Nephron (organoid): Measurements from ENCODE around the gene APOA1.

ENCODE experiments used
- H3K27ac Mint-ChIP-seq, 3 experiments: 2 replicates each; pipeline ENCODE4 v1.8.0; 2020; ENCODE audit warnings: mixed read lengths in 3 of 3, mild to moderate bottlenecking in 2 of 3, moderate library complexity in 1 of 3
- H3K27me3 Mint-ChIP-seq: 2 replicates; pipeline ENCODE4 v1.8.0; 2021; ENCODE audit warnings: low read depth, mild to moderate bottlenecking, moderate library complexity, mixed read lengths
- H3K36me3 Mint-ChIP-seq: 2 replicates; pipeline ENCODE4 v1.8.0; 2020; ENCODE audit warnings: low read depth, mixed read lengths
- H3K4me1 Mint-ChIP-seq: 2 replicates; pipeline ENCODE4 v1.8.0; 2020; ENCODE audit warnings: mixed read lengths
- H3K4me3 Mint-ChIP-seq, 3 experiments: 2 replicates each; pipeline ENCODE4 v1.8.0; 2020; ENCODE audit warnings: mild to moderate bottlenecking in 3 of 3, mixed read lengths in 3 of 3, moderate library complexity in 2 of 3
- H3K9me3 Mint-ChIP-seq: 2 replicates; pipeline ENCODE4 v1.8.0; 2020; ENCODE audit warnings: mixed read lengths
- CTCF ChIP-seq, 3 experiments: fragments of 200-600 bp; sonication (generic); IDR thresholded peaks; one replicate each; pipeline ENCODE4 v1.5.0; 2021; ENCODE audit warnings: antibody characterized with exemption in 3 of 3; ENCODE audit not compliant: unreplicated experiment in 3 of 3

The APOA1 gene

DNA sequence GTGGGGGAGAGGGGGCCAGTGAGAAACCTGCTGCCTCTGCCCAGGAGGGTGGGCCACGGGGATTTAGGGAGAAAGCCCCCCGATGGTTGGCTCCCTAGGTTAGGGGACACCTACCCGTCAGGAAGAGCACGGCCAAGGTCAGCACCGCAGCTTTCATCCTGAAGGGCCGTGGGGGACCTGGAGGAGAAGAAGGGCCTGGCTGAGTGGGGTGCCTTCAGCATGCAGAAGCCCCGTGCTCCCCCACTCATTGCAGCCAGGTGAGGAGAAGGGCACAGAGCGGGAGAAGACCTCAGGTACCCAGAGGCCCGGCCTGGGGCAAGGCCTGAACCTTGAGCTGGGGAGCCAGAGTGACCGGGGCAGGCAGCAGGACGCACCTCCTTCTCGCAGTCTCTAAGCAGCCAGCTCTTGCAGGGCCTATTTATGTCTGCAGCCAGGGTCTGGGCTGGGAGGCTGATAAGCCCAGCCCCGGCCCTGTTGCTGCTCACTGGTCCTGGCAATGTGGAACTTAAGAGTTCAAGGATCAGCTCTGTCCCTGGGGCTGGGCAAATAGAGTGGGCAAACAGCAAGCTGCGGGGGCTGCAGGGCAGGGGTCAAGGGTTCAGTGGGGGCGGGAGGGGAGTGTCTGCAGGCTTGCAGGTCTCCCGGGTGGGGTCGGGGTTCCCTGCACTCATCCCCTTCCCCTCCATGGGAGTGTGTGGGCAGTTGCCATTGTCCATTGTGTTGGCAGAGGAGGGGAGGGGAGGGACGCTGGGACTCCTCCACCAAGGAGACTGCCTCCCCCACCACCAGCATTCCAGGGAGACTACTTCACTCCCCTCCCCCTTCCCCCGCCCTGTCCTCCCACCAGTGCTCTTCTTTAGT, at the start of gene APOA1:
TSS of gene APOA1 (minus strand) at position 392 of the 861 bp plus-strand sequence. CDS start at position 157, 235 bp downstream.
- no peak for TF ChIP-seq CTCF (IDR thresholded peaks at IDR 0.05; ENCODE audit: unreplicated experiment in 3 of 3)
- H3K9me3 Mint-ChIP-seq, result no peaks in the 10 kb centered on the region
- peak within 1 kb of the TSS; percentile 26 to 77 (median 28) for H3K27ac Mint-ChIP-seq
- H3K4me3 Mint-ChIP-seq, result peak within 1 kb of the TSS in 1 of 3 experiments; percentile 23
- peaks cover 11% of the 10 kb centered on the region for H3K27me3 Mint-ChIP-seq
- H3K4me1 Mint-ChIP-seq, result peaks cover 21% of the 10 kb centered on the region
- H3K36me3 Mint-ChIP-seq, result no peaks in the 10 kb centered on the region

DNA sequence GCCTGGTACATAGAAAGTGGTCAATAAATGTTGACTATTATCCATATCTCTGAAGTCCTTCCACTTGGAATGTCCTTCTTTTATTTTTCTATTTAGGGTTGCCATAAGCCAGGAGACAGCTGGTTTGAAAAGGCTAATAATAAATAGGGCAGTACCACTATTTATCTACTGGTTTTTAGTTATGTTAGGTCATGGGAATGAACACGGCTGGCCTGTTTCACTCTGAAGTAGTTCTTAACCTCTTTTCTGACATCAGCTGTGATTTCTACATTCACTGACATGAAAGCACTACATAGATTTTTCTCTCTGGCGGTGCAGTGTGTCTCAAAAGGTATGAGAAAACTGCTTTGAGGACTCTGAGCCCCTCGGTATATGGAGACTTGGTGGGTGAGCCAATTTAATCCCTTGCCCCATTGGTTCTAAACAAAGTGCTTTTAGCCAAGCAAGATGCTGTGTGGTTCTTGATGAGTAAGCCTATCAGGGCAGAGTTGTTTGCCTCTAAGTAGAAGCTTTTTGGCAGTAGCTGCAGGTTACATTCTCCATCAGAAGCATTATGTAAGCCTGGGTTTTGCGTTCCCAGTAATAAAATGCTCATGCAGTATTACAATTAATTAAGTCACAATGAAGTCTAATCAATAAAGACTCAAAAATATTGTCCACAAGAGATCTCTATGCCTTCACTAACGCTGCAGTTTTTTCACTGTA, 48.7 kb upstream of the APOA1 start:
- H3K27me3 Mint-ChIP-seq, result no peaks in the 10 kb centered on the region
- H3K36me3 Mint-ChIP-seq, result peaks cover 3% of the 10 kb centered on the region
- H3K9me3 Mint-ChIP-seq, result no peaks in the 10 kb centered on the region
- H3K4me1 Mint-ChIP-seq, result peaks cover 46% of the 10 kb centered on the region
- H3K4me3 Mint-ChIP-seq, result peak overlapping the region in 1 of 3 experiments; percentile 36
- peak overlapping the region; percentile 55 to 75 (median 59) for H3K27ac Mint-ChIP-seq
- no peak for TF ChIP-seq CTCF (IDR thresholded peaks at IDR 0.05; ENCODE audit: unreplicated experiment in 3 of 3)

DNA sequence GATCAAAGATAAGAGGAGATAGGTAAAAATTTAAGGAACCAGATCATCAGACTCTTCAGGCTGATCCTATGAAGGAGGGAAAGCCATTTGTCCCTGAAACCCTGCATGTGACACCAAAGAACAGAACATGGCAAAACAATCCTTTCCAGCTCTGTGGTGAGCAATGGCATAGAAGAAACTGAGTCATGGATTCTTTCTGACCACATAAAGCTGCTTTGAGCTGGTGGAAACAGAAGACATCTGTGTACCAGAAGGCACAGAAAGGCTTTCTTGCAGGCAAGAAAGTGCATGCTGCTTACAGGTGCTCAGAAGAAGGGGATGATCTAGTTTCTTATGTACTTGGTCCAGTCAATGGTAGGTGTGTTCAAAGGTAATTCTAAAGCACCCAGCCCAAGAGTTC, 45.0 kb upstream of the APOA1 start:
- Mint-ChIP-seq H3K27me3 (no peaks in the 10 kb centered on the region), H3K4me1 (peaks cover 37% of the 10 kb centered on the region), H3K36me3 (no peaks in the 10 kb centered on the region)

DNA sequence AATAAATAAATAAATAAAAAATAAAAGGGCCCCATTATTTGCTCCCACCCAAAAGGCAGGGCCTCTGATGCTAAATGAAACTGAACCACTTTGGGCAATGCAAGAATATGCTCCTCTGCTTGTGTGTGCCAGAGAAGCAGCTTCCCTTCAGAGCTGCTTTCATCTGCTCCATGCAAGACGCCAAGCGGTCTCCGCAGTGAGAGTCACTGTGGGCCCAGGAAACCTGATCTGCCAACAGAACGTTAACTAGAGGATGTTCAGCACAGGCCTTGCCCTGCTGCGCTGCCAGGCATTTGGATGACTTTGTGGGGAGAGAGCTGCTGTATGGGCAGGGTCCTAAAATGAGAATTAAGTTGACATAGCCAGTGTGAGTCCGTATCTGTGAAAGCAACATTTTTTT, 43.7 kb upstream of the APOA1 start:
- H3K4me1 Mint-ChIP-seq, result peaks cover 28% of the 10 kb centered on the region
- no peaks in the 10 kb centered on the region for H3K36me3 Mint-ChIP-seq
- no peaks in the 10 kb centered on the region for H3K9me3 Mint-ChIP-seq
- H3K27ac Mint-ChIP-seq, result peak overlapping the region; percentile 8 to 43 (median 27)
- no peak overlapping the region for H3K4me3 Mint-ChIP-seq
- H3K27me3 Mint-ChIP-seq, result no peaks in the 10 kb centered on the region
- TF ChIP-seq CTCF (IDR thresholded peaks at IDR 0.05; ENCODE audit: unreplicated experiment in 3 of 3), result no peak

More for the DNA sequence above, 45.0 kb upstream of the APOA1 start:
- H3K27ac Mint-ChIP-seq, result no peak overlapping the region
- no peak for TF ChIP-seq CTCF (IDR thresholded peaks at IDR 0.05; ENCODE audit: unreplicated experiment in 3 of 3)
- H3K9me3 Mint-ChIP-seq, result no peaks in the 10 kb centered on the region
- H3K4me3 Mint-ChIP-seq, result no peak overlapping the region

DNA sequence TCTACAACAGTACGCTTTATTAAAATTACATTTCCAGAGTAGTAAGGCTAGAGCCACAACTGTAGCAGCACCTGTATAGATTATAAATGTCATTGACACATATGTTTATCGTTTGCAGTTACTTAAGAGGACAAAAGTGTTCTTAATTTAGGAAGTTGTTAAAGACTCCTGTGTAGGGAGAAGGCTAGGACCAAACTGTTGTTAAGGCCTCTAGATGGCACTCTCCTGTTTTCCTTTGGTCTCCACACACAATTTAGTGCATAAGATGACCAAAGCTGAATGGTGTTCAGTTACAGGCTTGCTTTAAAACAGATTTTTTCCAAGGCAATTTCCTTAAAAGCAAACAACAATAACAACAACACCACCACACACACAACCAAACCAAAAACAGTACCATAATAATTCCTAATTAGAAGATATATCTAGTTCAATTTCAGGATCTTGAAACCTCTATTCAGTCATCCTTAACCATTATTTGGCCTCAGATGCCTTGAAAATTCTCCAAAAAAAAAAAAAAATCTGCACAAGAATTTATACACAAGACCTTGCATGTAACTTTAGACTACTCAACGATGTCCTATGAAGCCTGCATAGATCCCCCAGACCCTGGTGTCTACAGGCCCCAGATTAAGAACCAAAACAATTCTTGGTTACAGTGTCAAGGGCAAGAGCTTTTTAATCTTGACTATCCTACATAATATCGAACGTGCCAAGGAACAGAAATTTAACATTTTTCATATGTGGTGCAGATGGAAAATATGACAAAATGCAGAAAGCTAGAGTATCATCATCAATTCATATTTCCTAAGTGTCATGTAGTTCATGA, 42.6 kb upstream of the APOA1 start:
- H3K27me3 Mint-ChIP-seq, result no peaks in the 10 kb centered on the region
- no peaks in the 10 kb centered on the region for H3K9me3 Mint-ChIP-seq
- H3K36me3 Mint-ChIP-seq, result peaks cover 9% of the 10 kb centered on the region

More for the DNA sequence above, 42.6 kb upstream of the APOA1 start:
- Mint-ChIP-seq H3K4me3 (no peak overlapping the region), H3K27ac (peak overlapping the region; percentile 69 to 78 (median 78)), H3K4me1 (peaks cover 17% of the 10 kb centered on the region)
- TF ChIP-seq CTCF (IDR thresholded peaks at IDR 0.05; ENCODE audit: unreplicated experiment in 3 of 3), result peak; percentile 71 to 85 (median 74)
